K562 (cell line): Measurements from ENCODE around the gene CARD9. TPM values are rescaled to one million over a fixed set of nuclear protein-coding genes. Genes with fewer than 3 reads are reported as not detected.

Experiments used
- ATAC-seq: fragments of 200-7000 bp; cut with Tn5 transposase; 3 replicates; pipeline ENCODE4 v1.9.1; 2020; ENCODE audit warnings: moderate library complexity
- BruUV-seq: library from RNA; stranded (reverse); fragments of 400-500 nt; replicated peaks from 2 replicates; lab custom pipeline; 2021; lab: Mats Ljungman, UMichigan
- CTCF ChIA-PET: fragments of 300-600 bp; formaldehyde crosslinking; extraction: SDS; loops from one replicate; lab custom pipeline; 2021; ENCODE audit warnings: low intra/inter-chr PET ratio; lab: Yijun Ruan, JAX
- POLR2A ChIA-PET: fragments of 300-600, 350-650 bp; sonication (Branson Sonifier 250); formaldehyde crosslinking; extraction: SDS; loops from one replicate; lab custom pipeline; 2021; ENCODE audit warnings: antibody characterized with exemption, inconsistent platforms; lab: Yijun Ruan, JAX
- DNase-seq, 4 experiments: peaks; one replicate each; pipeline versions ENCODE4 v3.0.0 to v3.0.0-alpha.2; 2011 to 2018; ENCODE audit warnings: low spot score in 3 of 4, mixed read lengths in 3 of 4; ENCODE audit errors: extremely low read depth in 1 of 4
- FAIRE-seq: peaks from 2 replicates; lab custom pipeline; 2011; peaks lifted over from hg19 to GRCh38; lab: Jason Lieb, UNC
- H2AFZ ChIP-seq: 2 replicates; pipeline ENCODE4 v1.6.0; 2011; ENCODE audit warnings: low read depth, low read length, control low read depth, inconsistent platforms
- H3K27ac ChIP-seq: fragments of 200-600 bp; 3 replicates; pipeline ENCODE4 v1.8.0; 2011; ENCODE audit warnings: low read depth, mild to moderate bottlenecking, control low read depth, inconsistent platforms, low read length, moderate library complexity, mixed read lengths; ENCODE audit errors: extremely low read depth
- H3K27me3 ChIP-seq, 2 experiments: fragments of 300-600 bp in 1 of 2; 2 replicates in 1 of 2; 3 replicates in 1 of 2; pipeline versions ENCODE4 v1.6.0 to v1.8.0; 2011; ENCODE audit warnings: inconsistent platforms in 2 of 2, low read length in 2 of 2, mild to moderate bottlenecking in 1 of 2, mixed read lengths in 1 of 2, moderate library complexity in 1 of 2; ENCODE audit not compliant: control insufficient read depth in 2 of 2, insufficient read depth in 2 of 2
- H3K36me3 ChIP-seq: fragments of 300-600 bp; 3 replicates; pipeline ENCODE4 v1.8.0; 2011; ENCODE audit warnings: mild to moderate bottlenecking, low read length, inconsistent platforms; ENCODE audit not compliant: control insufficient read depth, insufficient read depth
- H3K4me1 ChIP-seq, 2 experiments: fragments of 200-600 bp in 1 of 2; replicated peaks in 1 of 2; 2 replicates in 1 of 2; 3 replicates in 1 of 2; pipeline versions ENCODE4 v1.5.1 to v1.8.0; 2011; ENCODE audit warnings: inconsistent platforms in 2 of 2, low read length in 2 of 2, mild to moderate bottlenecking in 1 of 2, mixed read lengths in 1 of 2, moderate library complexity in 1 of 2; ENCODE audit not compliant: control insufficient read depth in 2 of 2, insufficient read depth in 2 of 2
- H3K4me2 ChIP-seq: 2 replicates; pipeline ENCODE4 v1.6.1; 2011; ENCODE audit warnings: low read length, control low read depth, inconsistent platforms, mixed read lengths; ENCODE audit not compliant: insufficient read depth
- H3K4me3 ChIP-seq: fragments of 200-600 bp; sonication (generic), shearing (Covaris generic); 2 replicates; pipeline ENCODE4 v1.5.1; 2016; ENCODE audit warnings: control low read depth, inconsistent platforms
- H3K79me2 ChIP-seq: fragments of 200-600 bp; 3 replicates; pipeline ENCODE4 v1.8.0; 2011; ENCODE audit warnings: low read length, inconsistent platforms; ENCODE audit not compliant: control insufficient read depth, insufficient read depth
- H3K9ac ChIP-seq, 2 experiments: 2 replicates each; pipeline versions ENCODE4 v1.6.0 to v1.6.1; 2011; ENCODE audit warnings: low read depth in 2 of 2, low read length in 2 of 2, control low read depth in 1 of 2, inconsistent platforms in 1 of 2, mild to moderate bottlenecking in 1 of 2, mixed read lengths in 1 of 2; ENCODE audit not compliant: insufficient read depth in 1 of 2
- H3K9me1 ChIP-seq: one replicate; pipeline ENCODE4 v1.6.0; 2011; ENCODE audit warnings: inconsistent platforms, mild to moderate bottlenecking, low read length, moderate library complexity; ENCODE audit not compliant: control insufficient read depth, insufficient read depth
- H3K9me3 ChIP-seq: replicated peaks from 2 replicates; pipeline ENCODE4 v1.5.1; 2011; ENCODE audit warnings: low read depth, low read length, inconsistent platforms; ENCODE audit not compliant: control insufficient read depth, insufficient read depth
- H4K20me1 ChIP-seq: replicated peaks from 2 replicates; pipeline ENCODE4 v1.6.1; 2011; ENCODE audit warnings: low read length, inconsistent platforms, mixed read lengths; ENCODE audit not compliant: control insufficient read depth, insufficient read depth
- CBX1 ChIP-seq: sonication (generic); IDR thresholded peaks from 2 replicates; pipeline ENCODE4 v1.6.1; 2016; ENCODE audit warnings: antibody characterized with exemption, low read depth, mild to moderate bottlenecking
- FOXJ2 ChIP-seq: fragments of 200-800 bp; sonication (Bioruptor generic); IDR thresholded peaks from 2 replicates; pipeline ENCODE4 v1.6.1; 2016; ENCODE audit warnings: missing genetic modification characterization, missing compliant biosample characterization
- HES1 ChIP-seq: fragments of 450-650 bp; IDR thresholded peaks from 2 replicates; pipeline ENCODE4 v1.6.1; 2016; ENCODE audit warnings: low read depth, mild to moderate bottlenecking, moderate library complexity
- HEY1 ChIP-seq: fragments of 250-450 bp; sonication (Bioruptor Pico); IDR thresholded peaks from 2 replicates; pipeline ENCODE4 v1.5.0; 2020; ENCODE audit warnings: mild to moderate bottlenecking, moderate library complexity, borderline replicate concordance
- POLR2AphosphoS2 ChIP-seq: IDR thresholded peaks from 2 replicates; pipeline ENCODE4 v1.6.1; 2012; ENCODE audit warnings: low read length, improper control_type of control experiment
- POLR2G ChIP-seq: fragments of 200-400 bp; formaldehyde crosslinking; IDR thresholded peaks from 2 replicates; pipeline ENCODE4 v1.6.1; 2017; ENCODE audit warnings: low read depth, mild to moderate bottlenecking, antibody characterized with exemption, low read length, moderate library complexity
- SPI1 ChIP-seq: IDR thresholded peaks from 2 replicates; pipeline ENCODE4 v1.6.1; 2011; ENCODE audit warnings: low read depth, low read length, control low read depth, borderline replicate concordance
- VEZF1 ChIP-seq: fragments of 200-800 bp; sonication (Bioruptor generic); IDR thresholded peaks from 2 replicates; pipeline ENCODE4 v1.6.1; 2017; ENCODE audit warnings: missing genetic modification characterization, missing compliant biosample characterization
- WHSC1 ChIP-seq: IDR thresholded peaks from one replicate; pipeline ENCODE4 v1.6.1; 2012; ENCODE audit warnings: low read length, control low read depth, inconsistent platforms
- ZBTB7A ChIP-seq: IDR thresholded peaks from 2 replicates; pipeline ENCODE4 v1.6.1; 2011; ENCODE audit warnings: low read depth, mild to moderate bottlenecking, low read length, moderate library complexity, borderline replicate concordance; ENCODE audit not compliant: control insufficient read depth
- ZNF668 ChIP-seq: fragments of 250-450 bp; sonication (Bioruptor Pico); IDR thresholded peaks from 2 replicates; pipeline ENCODE4 v1.8.0; 2022; ENCODE audit warnings: mild to moderate bottlenecking, inconsistent platforms
- WGBS: fragments of 100-300 bp; shearing (Covaris generic); methylation state at CpG from one replicate; pipeline ENCODE4 v1.1.6; 2016; ENCODE audit warnings: low coverage, mixed read lengths; ENCODE audit not compliant: insufficient coverage; ENCODE audit errors: missing lambda C conversion rate; 5-methylcytosine and 5-hydroxymethylcytosine counted together
- in situ Hi-C: fragments of 300-500 bp; cut with MboI; formaldehyde crosslinking; loops from 4 replicates; pipeline ENCODE4 v1.15.0; 2018; ENCODE audit warnings: inconsistent platforms, mixed read lengths
- intact Hi-C: fragments of 100-400 bp; cut with micrococcal nuclease; formaldehyde crosslinking; loops from 2 replicates; pipeline ENCODE4 v1.14.2; 2022
- polyA plus RNA-seq, 8 experiments: library from polyadenylated mRNA; depleted of rRNA in 4 of 8; stranded (reverse) in 5 of 8; unstranded in 3 of 8; fragments of >200 nt; fragmentation: Nextera tagmentation in 2 of 8; fragmentation: Illumina TruSeq in 1 of 8; extraction: Ambion mirVana in 2 of 8; extraction: Trizol in 1 of 8; gene quantifications; 2 replicates each; pipeline versions ENCODE4 v1.2.1 to v1.2.3, GENCODE V29; 2011 to 2014; ENCODE audit warnings: inconsistent platforms in 1 of 8, missing spikeins in 1 of 8
- total RNA-seq, 7 experiments: library from RNA; depleted of rRNA in 6 of 7; stranded (reverse); fragments of >200 nt in 6 of 7; fragmentation: Illumina TruSeq in 2 of 7; extraction: Trizol in 2 of 7; gene quantifications; 2 replicates each; pipeline versions ENCODE4 v1.2.1 to v1.2.3, GENCODE V29; 2011 to 2021; ENCODE audit warnings: low replicate concordance in 1 of 7
- TF ChIP-seq, protein P1 (sequence below): sonication (generic); formaldehyde crosslinking; IDR thresholded peaks from 2 replicates; pipeline ENCODE4 v1.9.0; 2022; ENCODE audit warnings: mild to moderate bottlenecking, missing genetic modification reagents
- TF ChIP-seq, protein P2 (sequence below): fragments of 250-450 bp; sonication (Bioruptor Pico); IDR thresholded peaks from 2 replicates; pipeline ENCODE4 v1.4.0; 2020; ENCODE audit warnings: mild to moderate bottlenecking, moderate library complexity

CARD9 gene
- total and polyA plus RNA-seq, 9 of the 15 experiments (the other 6 are each of a cell fraction or from before 2014, with no cell fraction given): 1.7 to 53.0 (median 9.7) TPM

- TF ChIP-seq POLR2G (peak; percentile 62; the same call in 1 of the 2 replicates), VEZF1 (CRISPR knock-in tag) (no peak), HES1 (no peak)
- TF ChIP-seq, all 486 proteins: peak for 6
Measured at GRCh38 chr9:136343121-136343883, 30.2 kb downstream of the CARD9 start (continued).

- BruUV-seq: no TSS peak
- Histone ChIP-seq H3K9me1 (peaks cover 6% of the 10 kb centered on the region), H4K20me1 (no peaks in the 10 kb centered on the region), H3K4me3 (peak overlapping the region; percentile 45), H3K9ac (peak overlapping the region; percentile 49 to 91), H3K27ac (peak overlapping the region; percentile 80; the same call in 2 of the 3 replicates), H3K9me3 (no peaks in the 10 kb centered on the region), H3K27me3 (no peaks in the 10 kb centered on the region), H2AFZ (peak overlapping the region; percentile 39; the same call in 1 of the 2 replicates), H3K4me1 (peaks cover 19 to 98% of the 10 kb centered on the region in 2 experiments), H3K4me2 (peak overlapping the region; percentile 60), H3K36me3 (peaks cover 17% of the 10 kb centered on the region; the same call in 1 of the 3 replicates), H3K79me2 (no peaks in the 10 kb centered on the region)
- 28% methylated on average over 34 of the region's 60 CpGs for WGBS
- in situ Hi-C loops: loop anchor here (25.0 kb wide), 1 partner anchor 295 kb away; no protein-coding TSS in a partner anchor
- FAIRE-seq (peak; percentile 96), ATAC-seq (peak; percentile 79), DNase-seq (peak; percentile 93 to 96 (median 96))
- POLR2A ChIA-PET: interaction anchor here (0.6 kb wide), 1 partner anchor 114 kb away, joined by 3 read pairs; no protein-coding TSS in a partner anchor
- CTCF ChIA-PET: no interaction called here
- intact Hi-C loops: loop anchor here (1.0 kb wide), 1 partner anchor 57 kb away; no protein-coding TSS in a partner anchor
- TF ChIP-seq HEY1 (no peak), FOXJ2 (tag) (no peak), ZBTB7A (peak; percentile 89), WHSC1 (no peak), CBX1 (no peak), SPI1 (no peak), ZNF668 (CRISPR knock-in tag) (no peak), POLR2AphosphoS2 (no peak)
- TF ChIP-seq, protein P1, sequence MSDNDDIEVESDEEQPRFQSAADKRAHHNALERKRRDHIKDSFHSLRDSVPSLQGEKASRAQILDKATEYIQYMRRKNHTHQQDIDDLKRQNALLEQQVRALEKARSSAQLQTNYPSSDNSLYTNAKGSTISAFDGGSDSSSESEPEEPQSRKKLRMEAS (CRISPR knock-in tag): 0 out of 2 replicates have a peak, but pooled peaks have one; percentile 11
- TF ChIP-seq, protein P2, sequence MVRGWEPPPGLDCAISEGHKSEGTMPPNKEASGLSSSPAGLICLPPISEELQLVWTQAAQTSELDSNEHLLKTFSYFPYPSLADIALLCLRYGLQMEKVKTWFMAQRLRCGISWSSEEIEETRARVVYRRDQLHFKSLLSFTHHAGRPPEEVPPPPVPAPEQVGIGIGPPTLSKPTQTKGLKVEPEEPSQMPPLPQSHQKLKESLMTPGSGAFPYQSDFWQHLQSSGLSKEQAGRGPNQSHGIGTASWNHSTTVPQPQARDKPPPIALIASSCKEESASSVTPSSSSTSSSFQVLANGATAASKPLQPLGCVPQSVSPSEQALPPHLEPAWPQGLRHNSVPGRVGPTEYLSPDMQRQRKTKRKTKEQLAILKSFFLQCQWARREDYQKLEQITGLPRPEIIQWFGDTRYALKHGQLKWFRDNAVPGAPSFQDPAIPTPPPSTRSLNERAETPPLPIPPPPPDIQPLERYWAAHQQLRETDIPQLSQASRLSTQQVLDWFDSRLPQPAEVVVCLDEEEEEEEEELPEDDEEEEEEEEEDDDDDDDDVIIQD: no peak
Measured at GRCh38 chr9:136342181-136343120, 31.0 kb downstream of the CARD9 start.
